K562 (cell line): ENCODE data around the gene C2CD2L. TPM values are rescaled to one million over a fixed set of nuclear protein-coding genes. Genes with fewer than 3 reads are reported as not detected.

Source experiments
- ELF1 ChIP-seq: fragments of 200-800 bp; sonication (Bioruptor generic); IDR thresholded peaks from 2 replicates; pipeline ENCODE4 v1.6.1; 2016; ENCODE audit warnings: missing genetic modification characterization, missing compliant biosample characterization
- JUND ChIP-seq, 2 experiments: IDR thresholded peaks; 2 replicates in 1 of 2; 3 replicates in 1 of 2; pipeline ENCODE4 v1.6.1; 2011; ENCODE audit warnings: borderline replicate concordance in 2 of 2, low read depth in 2 of 2, low read length in 2 of 2, improper control_type of control experiment in 1 of 2, missing biosample characterization in 1 of 2, missing genetic modification characterization in 1 of 2, missing genetic modification reagents in 1 of 2
- MAX ChIP-seq: sonication (generic); formaldehyde crosslinking; IDR thresholded peaks from 2 replicates; pipeline ENCODE4 v1.9.0; 2022; ENCODE audit warnings: mild to moderate bottlenecking, missing genetic modification reagents
- NCOR1 ChIP-seq: fragments of 450-650 bp; IDR thresholded peaks from 2 replicates; pipeline ENCODE4 v1.6.1; 2016; ENCODE audit warnings: mild to moderate bottlenecking, moderate library complexity
- NFATC3 ChIP-seq: fragments of 450-650 bp; IDR thresholded peaks from 2 replicates; pipeline ENCODE4 v1.6.1; 2017; ENCODE audit warnings: mild to moderate bottlenecking
- NONO ChIP-seq, 2 experiments: fragments of 200-400 bp in 1 of 2; fragments of 450-650 bp in 1 of 2; formaldehyde crosslinking in 1 of 2; IDR thresholded peaks; 2 replicates each; pipeline ENCODE4 v1.6.1; 2017; ENCODE audit warnings: low read depth in 2 of 2, mild to moderate bottlenecking in 2 of 2, moderate library complexity in 2 of 2, low read length in 1 of 2
- PBX2 ChIP-seq, 2 experiments: IDR thresholded peaks in 1 of 2; conservative IDR thresholded peaks in 1 of 2; 2 replicates each; pipeline ENCODE4 v1.6.1; 2016; ENCODE audit warnings: low read depth in 2 of 2, mild to moderate bottlenecking in 1 of 2, missing compliant biosample characterization in 1 of 2, missing genetic modification characterization in 1 of 2, moderate library complexity in 1 of 2
- POLR2AphosphoS2 ChIP-seq: IDR thresholded peaks from 2 replicates; pipeline ENCODE4 v1.6.1; 2012; ENCODE audit warnings: low read length, improper control_type of control experiment
- POLR2B ChIP-seq: fragments of 450-650 bp; IDR thresholded peaks from 2 replicates; pipeline ENCODE4 v1.6.1; 2018; ENCODE audit warnings: low read depth; ENCODE audit not compliant: partially characterized antibody
- RAD21 ChIP-seq, 2 experiments: fragments of 250-450 bp in 1 of 2; fragments of 450-650 bp in 1 of 2; sonication (Bioruptor Pico) in 1 of 2; formaldehyde crosslinking in 1 of 2; IDR thresholded peaks in 1 of 2; conservative IDR thresholded peaks in 1 of 2; 2 replicates each; pipeline versions ENCODE4 v1.4.0 to v1.8.0; 2020 to 2022; ENCODE audit warnings: mild to moderate bottlenecking in 2 of 2, moderate library complexity in 1 of 2
- RBM34 ChIP-seq: fragments of 200-400 bp; formaldehyde crosslinking; IDR thresholded peaks from 2 replicates; pipeline ENCODE4 v1.6.1; 2018; ENCODE audit warnings: low read length, borderline replicate concordance; ENCODE audit not compliant: insufficient read depth
- TAF7 ChIP-seq: fragments of 450-650 bp; IDR thresholded peaks from 2 replicates; pipeline ENCODE4 v1.6.1; 2016; ENCODE audit warnings: missing genetic modification characterization, missing compliant biosample characterization
- TAL1 ChIP-seq: fragments of 450-650 bp; IDR thresholded peaks from 2 replicates; pipeline ENCODE4 v1.6.1; 2016; ENCODE audit warnings: mild to moderate bottlenecking
- TBP ChIP-seq: optimal IDR thresholded peaks from 2 replicates; pipeline ENCODE3; 2011; ENCODE audit warnings: low read depth, low read length, improper control_type of control experiment
- TFE3 ChIP-seq: fragments of 450-650 bp; formaldehyde crosslinking; IDR thresholded peaks from 2 replicates; pipeline ENCODE4 v1.4.0; 2020; ENCODE audit warnings: mild to moderate bottlenecking, mixed read lengths
- U2AF2 ChIP-seq: fragments of 200-400 bp; formaldehyde crosslinking; optimal IDR thresholded peaks from 2 replicates; pipeline ENCODE3; 2017; ENCODE audit warnings: low read depth, mild to moderate bottlenecking, low read length
- WHSC1 ChIP-seq: IDR thresholded peaks from one replicate; pipeline ENCODE4 v1.6.1; 2012; ENCODE audit warnings: low read length, control low read depth, inconsistent platforms
- ZNF212 ChIP-seq: fragments of 450-650 bp; formaldehyde crosslinking; IDR thresholded peaks from 2 replicates; pipeline ENCODE4 v1.4.0; 2020; ENCODE audit warnings: mild to moderate bottlenecking
- ZNF584 ChIP-seq: fragments of 200-800 bp; sonication (Bioruptor generic); IDR thresholded peaks from 2 replicates; pipeline ENCODE4 v1.6.1; 2016; ENCODE audit warnings: low read depth, mild to moderate bottlenecking, missing genetic modification characterization, missing compliant biosample characterization
- ZNF589 ChIP-seq: fragments of 200-800 bp; sonication (Bioruptor generic); IDR thresholded peaks from 2 replicates; pipeline ENCODE4 v1.6.1; 2016; ENCODE audit warnings: low read depth, missing genetic modification characterization, missing compliant biosample characterization
- ZNF707 ChIP-seq: fragments of 250-450 bp; sonication (Bioruptor Pico); conservative IDR thresholded peaks from 2 replicates; pipeline ENCODE4 v1.8.0; 2022; ENCODE audit warnings: inconsistent platforms, mild to moderate bottlenecking, moderate library complexity
- ZZZ3 ChIP-seq: fragments of 450-650 bp; IDR thresholded peaks from 2 replicates; pipeline ENCODE4 v1.6.1; 2016; ENCODE audit warnings: antibody characterized with exemption, mild to moderate bottlenecking, moderate library complexity
- polyA plus RNA-seq, 8 experiments: library from polyadenylated mRNA; depleted of rRNA in 4 of 8; stranded (reverse) in 5 of 8; unstranded in 3 of 8; fragments of >200 nt; fragmentation: Nextera tagmentation in 2 of 8; fragmentation: Illumina TruSeq in 1 of 8; extraction: Ambion mirVana in 2 of 8; extraction: Trizol in 1 of 8; gene quantifications; 2 replicates each; pipeline versions ENCODE4 v1.2.1 to v1.2.3, GENCODE V29; 2011 to 2014; ENCODE audit warnings: inconsistent platforms in 1 of 8, missing spikeins in 1 of 8
- total RNA-seq, 7 experiments: library from RNA; depleted of rRNA in 6 of 7; stranded (reverse); fragments of >200 nt in 6 of 7; fragmentation: Illumina TruSeq in 2 of 7; extraction: Trizol in 2 of 7; gene quantifications; 2 replicates each; pipeline versions ENCODE4 v1.2.1 to v1.2.3, GENCODE V29; 2011 to 2021; ENCODE audit warnings: low replicate concordance in 1 of 7

C2CD2L gene
- total and polyA plus RNA-seq, 9 of the 15 experiments (the other 6 are each of a cell fraction or from before 2014, with no cell fraction given), result 0.66 to 41.2 (median 14.8) TPM

GRCh38 chr11:119106564-119107537 is at the start of gene C2CD2L (continued):
- TF ChIP-seq JUND (IDR thresholded peaks at IDR 0.05; ENCODE audit: borderline replicate concordance, low read depth, low read length), result peak; percentile 5; the same call in 1 of the 2 replicates
- TF ChIP-seq JUND (tag; IDR thresholded peaks at IDR 0.05; ENCODE audit: borderline replicate concordance, low read depth, low read length), result peak; percentile 42; the same call in 2 of the 3 replicates
- TF ChIP-seq WHSC1, result no peak
- no peak for TF ChIP-seq ZNF212 (CRISPR knock-in tag)
- no peak for TF ChIP-seq MAX (CRISPR knock-in tag)
- no peak for TF ChIP-seq ZNF707 (CRISPR knock-in tag)
- peak; percentile 30; the same call in 1 of the 2 replicates for TF ChIP-seq NCOR1
- no peak for TF ChIP-seq PBX2 (CRISPR knock-in tag; IDR thresholded peaks at IDR 0.05; ENCODE audit: low read depth)
- TF ChIP-seq PBX2 (tag; conservative IDR thresholded peaks at IDR 0.05; ENCODE audit: low read depth), result peak; percentile 47; the same call in 1 of the 2 replicates
- no peak for TF ChIP-seq ZNF584 (CRISPR knock-in tag)
- peak; percentile 12 for TF ChIP-seq ELF1 (tag)
- no peak for TF ChIP-seq TAL1
- TF ChIP-seq RBM34, result no peak
- TF ChIP-seq NFATC3, result no peak
- no peak for TF ChIP-seq U2AF2
- TF ChIP-seq POLR2AphosphoS2, result no peak
- TF ChIP-seq ZZZ3, result no peak
- 0 out of 4 replicates have a peak, but pooled peaks have one; percentile 4 to 40 for TF ChIP-seq NONO (IDR thresholded peaks at IDR 0.05; ENCODE audit: low read depth in 2 of 2, low read length in 1 of 2)
- TF ChIP-seq POLR2B, result peak; percentile 80
- TF ChIP-seq TFE3 (CRISPR knock-in tag), result no peak
- peak; percentile 79 for TF ChIP-seq TBP
- TF ChIP-seq ZNF589 (CRISPR knock-in tag), result peak; percentile 37; the same call in 1 of the 2 replicates
- TF ChIP-seq RAD21 (CRISPR knock-in tag; conservative IDR thresholded peaks at IDR 0.05 in 1 of 2, IDR thresholded peaks at IDR 0.05 in 1 of 2), result no peak
- TF ChIP-seq TAF7 (tag), result no peak
